Measurements from ENCODE around the gene ANKRD13B.
A peak's percentile ranks its signal among the peaks of the same experiment; 100 is the strongest.

ANKRD13B gene

DNA sequence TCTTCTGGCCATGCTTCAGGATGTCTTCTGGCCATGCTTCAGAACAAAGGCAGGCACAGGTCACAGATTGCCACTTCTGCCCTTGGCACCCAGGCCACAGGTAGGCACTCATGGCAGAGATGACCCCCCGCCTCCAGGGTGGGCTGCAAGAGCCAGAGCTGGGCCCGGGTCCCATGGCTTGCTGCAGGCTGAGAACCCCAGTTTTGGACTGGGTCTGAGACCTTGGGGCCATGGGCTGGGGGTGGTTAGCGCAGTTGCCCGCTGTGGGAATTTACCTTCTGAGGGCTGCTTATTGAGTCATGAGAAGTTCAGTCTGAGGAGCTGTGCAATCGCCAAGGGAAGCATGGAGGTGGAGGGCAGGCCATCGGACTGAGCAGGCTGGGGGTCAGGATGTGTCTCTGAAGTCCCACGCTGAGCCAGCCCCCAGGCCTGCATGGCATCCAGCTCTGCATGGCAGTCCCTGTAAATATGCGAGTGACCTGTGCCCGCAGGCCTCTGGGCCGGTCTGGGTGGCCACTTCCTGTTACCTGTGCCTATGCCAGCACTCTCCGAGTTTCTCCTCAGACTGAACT, 1.7 kb downstream of the ANKRD13B start:
- no peak for DNase-seq (ENCODE audit: low spot score)

DNA sequence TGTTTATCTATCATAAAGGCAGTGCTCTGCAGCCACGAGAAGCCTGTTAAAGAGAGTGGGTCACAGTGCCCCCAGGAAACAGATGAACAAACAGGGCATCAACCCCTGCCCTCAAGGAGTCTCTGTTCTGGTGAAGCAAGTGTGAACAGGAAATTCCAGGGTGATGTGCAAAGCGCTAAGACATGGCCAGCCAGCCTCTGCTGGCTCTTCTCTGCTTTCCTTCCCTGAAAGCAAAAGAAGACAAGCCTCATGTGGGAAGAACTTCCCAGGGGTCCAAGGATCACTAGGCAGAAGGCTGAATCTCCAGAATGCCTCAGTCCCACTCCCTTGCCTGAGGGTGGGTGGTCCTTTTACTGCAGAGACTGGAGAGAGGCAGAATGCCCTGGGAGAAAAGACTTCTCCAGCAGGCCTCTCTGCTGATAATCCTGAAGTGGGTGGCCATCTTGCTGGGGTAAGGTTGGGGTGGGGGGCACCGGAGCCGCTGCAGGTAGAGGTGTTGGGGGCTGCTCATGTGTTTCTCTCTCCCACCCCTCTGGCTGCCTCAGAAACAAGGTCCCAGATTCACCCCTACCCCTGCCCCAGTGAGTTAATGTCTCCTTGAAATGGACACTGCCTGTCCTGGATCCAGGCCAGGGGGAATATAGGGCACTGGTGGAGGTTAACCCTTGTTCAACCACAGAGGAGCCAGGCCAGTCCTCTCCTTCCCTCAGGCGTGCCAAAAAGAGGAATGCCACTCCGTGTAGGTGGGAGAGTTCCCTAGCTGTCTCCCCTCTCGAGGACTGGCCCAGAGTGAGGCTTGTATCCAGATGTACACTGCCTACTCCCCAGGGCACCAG, 2.4 kb downstream of the ANKRD13B start:
- DNase-seq (ENCODE audit: low spot score), result no peak

- no peak for DNase-seq (ENCODE audit: low spot score)
These were observed 3.2 kb downstream of the ANKRD13B start for GRCh38 chr17:29595943-29596774.

DNA sequence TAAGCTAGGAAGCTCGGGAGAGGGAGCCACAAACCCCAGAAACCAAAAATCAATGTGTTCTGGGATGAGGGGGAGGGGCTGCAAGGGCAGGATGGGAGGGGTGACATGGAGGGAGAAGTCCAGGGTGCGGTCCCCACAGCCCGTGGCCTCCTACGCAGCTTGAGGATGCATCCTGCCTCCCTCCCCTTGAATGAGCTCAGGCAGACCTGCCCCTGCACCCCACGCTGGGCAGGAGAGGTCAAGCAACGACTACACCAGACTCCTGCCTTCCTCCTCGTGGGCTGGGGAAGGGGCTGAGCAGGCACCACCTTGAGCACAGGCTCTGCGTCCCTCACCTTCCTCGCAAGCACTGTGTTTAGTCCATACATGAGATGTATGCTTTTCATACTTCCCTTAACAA, 3.9 kb downstream of the ANKRD13B start:
- no peak for DNase-seq (ENCODE audit: low spot score)

- no peak for DNase-seq (ENCODE audit: low spot score)
These were observed 4.6 kb downstream of the ANKRD13B start for GRCh38 chr17:29597361-29598172.

- DNase-seq (ENCODE audit: low spot score), result no peak
These were observed 10.3 kb downstream of the ANKRD13B start for GRCh38 chr17:29603109-29603674.

DNA sequence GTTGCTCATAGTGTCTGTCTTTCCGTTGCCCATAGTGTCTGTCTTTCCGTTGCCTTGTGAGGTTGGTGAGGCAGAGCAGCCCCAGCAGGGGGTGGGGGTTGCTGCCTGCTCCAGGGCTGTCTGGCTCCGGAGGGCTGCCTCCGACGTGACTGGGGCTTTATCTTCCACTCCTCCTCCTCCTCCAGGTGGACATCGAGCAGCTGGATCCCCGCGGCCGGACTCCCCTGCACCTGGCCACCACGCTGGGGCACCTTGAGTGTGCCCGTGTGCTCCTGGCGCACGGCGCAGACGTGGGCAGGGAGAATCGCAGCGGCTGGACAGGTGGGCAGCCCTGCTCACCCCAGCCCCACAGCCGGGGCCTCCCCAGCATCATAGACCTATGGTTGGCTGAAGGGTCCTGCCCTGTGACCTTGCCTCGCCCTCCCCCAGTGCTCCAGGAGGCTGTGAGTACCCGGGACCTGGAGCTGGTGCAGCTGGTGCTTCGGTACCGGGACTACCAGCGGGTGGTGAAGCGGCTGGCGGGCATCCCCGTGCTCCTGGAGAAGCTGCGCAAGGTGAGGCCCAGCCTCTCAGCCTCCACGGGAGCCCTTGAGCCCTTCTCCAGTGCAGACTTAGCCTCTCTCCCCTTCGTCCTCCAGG, 14.7 kb downstream of the ANKRD13B start:
- DNase-seq (ENCODE audit: low spot score), result no peak

DNA sequence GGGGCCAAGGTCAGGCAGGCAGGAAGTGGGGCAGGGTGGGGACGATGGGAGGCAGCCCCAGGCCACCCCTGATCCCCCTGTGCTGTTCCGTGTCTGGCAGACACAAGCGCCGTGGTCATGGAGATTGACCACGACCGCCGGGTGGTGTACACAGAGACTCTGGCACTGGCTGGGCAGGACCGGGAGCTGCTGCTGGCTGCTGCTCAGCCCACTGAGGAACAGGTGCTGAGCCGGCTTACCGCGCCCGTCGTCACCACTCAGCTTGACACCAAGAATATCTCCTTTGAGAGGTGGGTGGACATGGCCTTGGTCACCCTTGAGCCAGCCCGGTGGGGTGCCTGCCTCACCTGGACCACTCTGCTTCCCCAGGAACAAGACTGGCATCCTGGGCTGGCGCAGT, 16.1 kb downstream of the ANKRD13B start:
- DNase-seq (ENCODE audit: low spot score), result no peak

DNA sequence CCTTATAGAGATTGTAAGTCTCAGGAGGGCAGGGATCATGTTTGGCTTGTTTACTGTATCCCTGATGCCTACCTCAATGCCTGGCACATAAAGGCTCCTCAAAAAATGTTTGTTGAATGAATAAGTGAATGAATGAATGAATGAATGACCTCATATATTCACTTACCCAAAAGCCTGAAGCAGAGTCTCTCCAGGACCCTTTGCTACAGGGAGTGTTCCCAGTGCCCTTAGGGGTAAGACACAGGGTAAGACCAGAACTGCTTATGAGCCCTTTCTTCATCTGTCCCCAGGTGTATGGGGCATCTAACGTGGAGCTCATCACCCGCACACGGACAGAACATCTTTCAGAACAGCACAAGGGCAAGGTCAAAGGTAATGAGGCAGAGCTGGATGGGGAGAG, 17.5 kb downstream of the ANKRD13B start:
- no peak for DNase-seq (ENCODE audit: low spot score)

DNA sequence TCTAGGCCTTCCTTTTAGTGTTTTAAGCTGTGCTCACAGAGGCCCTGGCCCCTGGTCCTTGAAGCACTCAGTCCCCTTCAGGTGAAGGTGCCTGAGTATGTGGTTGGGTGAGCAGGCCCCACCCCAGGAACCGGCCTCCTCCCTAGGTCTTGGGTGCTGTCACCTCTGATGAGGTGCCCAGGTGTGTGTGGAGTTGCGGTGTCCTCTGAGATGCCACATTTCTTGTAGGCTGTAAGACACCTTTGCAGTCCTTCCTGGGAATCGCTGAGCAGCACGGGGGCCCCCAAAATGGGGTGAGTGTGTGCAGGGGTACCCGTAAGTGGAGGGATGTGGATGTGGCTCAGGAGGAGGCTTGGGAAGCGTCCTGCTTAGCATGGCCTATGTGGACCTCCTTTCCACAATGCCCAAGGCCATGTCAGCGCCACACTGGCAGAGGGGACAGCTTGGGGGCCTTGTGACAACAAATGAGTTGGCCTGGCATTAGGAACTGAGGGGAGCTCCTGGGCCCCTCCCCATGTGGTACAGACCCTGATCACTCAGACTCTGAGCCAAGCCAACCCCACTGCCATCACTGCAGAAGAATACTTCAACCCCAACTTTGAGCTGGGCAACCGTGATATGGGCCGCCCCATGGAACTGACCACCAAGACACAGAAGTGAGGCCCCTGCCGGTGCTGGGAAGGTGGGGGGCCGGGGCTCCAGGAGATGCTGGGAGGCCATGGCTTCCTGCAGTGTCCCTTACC, 18.6 kb downstream of the ANKRD13B start:
- no peak for DNase-seq (ENCODE audit: low spot score)

- DNase-seq (ENCODE audit: low spot score), result no peak
These were observed 19.1 kb downstream of the ANKRD13B start for GRCh38 chr17:29612094-29612403.

DNA sequence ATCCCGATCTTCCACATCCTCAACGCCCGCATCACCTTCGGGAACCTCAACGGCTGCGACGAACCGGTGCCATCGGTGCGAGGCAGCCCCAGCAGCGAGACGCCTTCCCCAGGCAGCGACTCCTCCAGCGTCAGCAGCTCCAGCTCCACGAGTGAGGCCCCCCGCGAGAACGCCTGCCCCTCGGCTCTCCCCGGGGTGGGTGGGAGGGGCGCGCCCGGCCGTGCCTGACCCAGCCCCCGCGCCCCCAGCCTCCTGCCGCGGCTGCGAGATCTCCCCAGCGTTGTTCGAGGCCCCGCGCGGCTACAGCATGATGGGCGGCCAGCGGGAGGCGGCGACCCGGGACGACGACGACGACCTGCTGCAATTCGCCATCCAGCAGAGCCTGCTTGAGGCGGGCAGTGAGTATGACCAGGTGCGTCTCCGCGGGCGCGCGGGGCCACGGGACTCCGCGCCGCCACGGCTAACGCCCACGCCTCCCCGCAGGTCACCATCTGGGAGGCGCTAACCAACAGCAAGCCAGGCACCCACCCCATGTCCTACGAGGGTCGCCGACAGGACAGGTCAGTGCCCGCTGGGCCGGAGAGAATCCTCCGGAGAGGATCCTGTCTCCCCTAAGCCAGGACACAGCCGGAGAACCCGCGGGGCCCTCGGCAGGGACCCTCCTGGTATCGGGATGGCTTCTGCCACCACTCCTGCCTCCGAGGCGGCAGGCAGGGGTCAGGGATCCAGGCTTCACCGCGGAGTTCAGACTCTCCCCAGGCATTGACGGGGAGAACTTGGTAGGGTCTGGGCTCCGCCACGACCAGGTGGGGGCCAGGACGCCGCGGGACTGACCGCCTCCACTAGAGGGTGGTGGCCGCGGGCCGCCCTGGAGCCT, 19.7 kb downstream of the ANKRD13B start:
- no peak for DNase-seq (ENCODE audit: low spot score)

DNA sequence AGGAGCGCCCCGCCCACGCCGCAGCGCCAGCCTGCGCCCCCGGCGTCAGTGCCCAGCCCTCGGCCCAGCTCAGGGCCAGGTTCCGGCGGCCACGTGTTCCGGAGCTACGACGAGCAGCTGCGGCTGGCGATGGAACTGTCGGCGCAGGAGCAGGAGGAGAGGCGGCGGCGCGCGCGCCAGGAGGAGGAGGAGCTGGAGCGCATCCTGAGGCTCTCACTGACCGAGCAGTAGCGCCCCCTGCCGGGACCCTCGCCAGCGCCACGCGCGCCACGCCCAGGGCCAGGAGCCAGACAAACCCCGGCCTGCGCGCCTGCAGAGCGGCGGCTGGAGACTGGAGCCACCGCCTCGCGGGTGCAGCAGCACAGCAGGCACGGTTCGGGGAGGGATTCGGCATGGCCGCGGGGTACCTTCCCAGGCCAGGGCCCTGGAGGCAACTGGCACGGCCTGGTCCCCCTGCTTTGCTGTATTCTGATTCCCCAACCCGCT, 20.5 kb downstream of the ANKRD13B start:
- DNase-seq (ENCODE audit: low spot score), result peak; percentile 81

GRCh38 chr17:29613856-29614255, 20.9 kb downstream of the ANKRD13B start:
- no peak for DNase-seq (ENCODE audit: low spot score)

DNA sequence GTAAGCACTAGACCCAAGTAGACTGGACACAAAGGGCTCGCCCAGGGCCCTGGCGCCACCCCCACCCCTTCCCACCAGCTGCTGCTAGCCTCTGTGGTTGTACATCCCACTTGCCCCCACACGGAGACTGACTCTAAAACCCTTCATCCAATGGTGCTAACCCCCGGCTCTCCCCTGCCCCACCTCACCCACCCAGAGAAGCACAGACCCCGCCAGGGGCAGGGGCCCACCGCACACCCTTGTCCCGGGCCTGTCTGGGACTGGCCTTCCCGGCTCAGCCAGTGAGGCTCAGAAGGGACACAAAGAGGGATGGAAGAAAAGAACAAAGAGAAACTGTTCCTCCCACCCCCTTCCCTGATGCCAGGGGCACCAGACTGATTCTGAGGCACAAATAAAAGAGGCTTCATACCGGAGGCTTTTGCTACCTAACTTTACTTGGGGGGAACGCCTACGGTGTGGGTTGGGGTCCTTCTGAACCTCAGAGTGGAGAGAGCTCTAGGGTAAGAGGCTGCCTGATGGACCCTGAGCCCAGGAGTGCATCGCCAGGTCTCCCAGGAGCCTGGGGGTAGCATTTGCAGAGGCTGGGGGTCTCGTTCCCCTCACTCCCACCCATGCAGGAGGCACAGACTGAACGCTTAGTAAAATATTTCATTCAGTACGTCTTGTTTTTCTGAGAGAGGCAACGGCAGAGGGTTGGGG, 21.6 kb downstream of the ANKRD13B start:
- DNase-seq (ENCODE audit: low spot score), result no peak

DNA sequence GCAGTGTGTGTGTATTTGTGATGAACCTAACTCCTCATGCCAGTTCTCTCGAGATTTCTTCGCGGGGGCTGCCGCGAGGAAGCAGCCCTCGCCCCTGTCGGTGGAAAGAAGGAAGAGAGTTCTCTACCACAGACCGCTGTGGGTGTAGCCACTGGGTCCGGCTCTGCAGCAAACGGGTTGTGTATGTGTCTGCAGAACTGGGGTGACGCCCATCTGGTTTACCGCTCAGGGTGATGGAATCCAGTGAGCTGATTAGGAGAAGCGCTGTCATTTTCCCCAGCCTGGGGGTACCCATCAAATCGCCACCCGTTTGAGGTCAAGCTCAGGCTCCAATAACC, 22.1 kb downstream of the ANKRD13B start:
- DNase-seq (ENCODE audit: low spot score), result no peak

DNA sequence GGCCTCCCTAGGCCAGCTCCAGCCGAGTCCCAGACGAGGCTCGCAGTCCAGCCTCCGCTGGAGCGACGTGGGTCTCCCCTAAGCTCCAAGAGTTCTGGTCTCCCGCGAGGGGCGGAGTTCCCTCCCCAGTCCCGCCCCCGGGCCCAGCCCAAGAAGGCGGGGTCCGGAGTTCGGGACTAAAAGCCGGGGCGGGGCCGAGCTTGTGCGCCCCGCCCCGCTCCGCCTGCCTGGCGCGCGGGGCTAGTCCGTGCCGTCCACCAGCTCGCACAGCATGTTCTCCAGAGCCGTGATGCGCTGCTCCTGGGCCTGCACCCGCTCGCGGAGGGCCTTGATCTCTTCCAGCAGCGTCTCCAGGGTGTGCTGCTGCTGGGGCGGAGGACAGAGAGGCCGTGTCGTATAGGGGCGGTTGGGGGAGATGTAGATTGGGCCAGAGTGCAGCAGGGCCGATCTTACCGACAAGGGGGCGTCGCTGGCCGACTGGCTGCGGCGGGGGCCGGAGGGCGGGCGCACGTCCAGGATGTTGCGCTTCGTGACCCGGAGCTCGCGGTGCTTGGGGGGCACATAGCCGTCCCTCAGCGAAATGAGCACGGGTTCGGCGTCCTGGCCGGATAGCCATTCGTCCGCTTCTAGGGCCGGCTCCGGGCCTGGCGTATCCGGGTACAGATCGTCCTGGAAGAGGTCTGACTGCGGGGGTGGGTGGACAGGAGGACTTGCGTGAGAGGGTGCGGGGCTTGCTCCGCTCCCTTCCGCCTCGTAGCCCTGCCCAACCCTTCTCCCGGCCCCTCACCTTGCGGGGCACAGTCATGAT, 22.8 kb downstream of the ANKRD13B start:
- peak; percentile 92 for DNase-seq (ENCODE audit: low spot score)

Measured in AG08396 (cell line).